ENCODE data around the gene DIAPH3. TPM values are rescaled to one million over a fixed set of nuclear protein-coding genes. Genes with fewer than 3 reads are reported as not detected.

DIAPH3 gene
- total RNA-seq, 4 donors from 2014 or later, result 0.20 to 0.30 TPM; not detected in 2

GRCh38 chr13:59625111-59625510 lies 538.6 kb downstream of the DIAPH3 start:
- TF ChIP-seq EP300 (IDR thresholded peaks at IDR 0.05) (no peak), CTCF (IDR thresholded peaks at IDR 0.05) (no peak), POLR2A (IDR thresholded peaks at IDR 0.05) (no peak)
- 91 to 96% methylated on average over 3 of the region's 3 CpGs for WGBS, 2 donors

DNA sequence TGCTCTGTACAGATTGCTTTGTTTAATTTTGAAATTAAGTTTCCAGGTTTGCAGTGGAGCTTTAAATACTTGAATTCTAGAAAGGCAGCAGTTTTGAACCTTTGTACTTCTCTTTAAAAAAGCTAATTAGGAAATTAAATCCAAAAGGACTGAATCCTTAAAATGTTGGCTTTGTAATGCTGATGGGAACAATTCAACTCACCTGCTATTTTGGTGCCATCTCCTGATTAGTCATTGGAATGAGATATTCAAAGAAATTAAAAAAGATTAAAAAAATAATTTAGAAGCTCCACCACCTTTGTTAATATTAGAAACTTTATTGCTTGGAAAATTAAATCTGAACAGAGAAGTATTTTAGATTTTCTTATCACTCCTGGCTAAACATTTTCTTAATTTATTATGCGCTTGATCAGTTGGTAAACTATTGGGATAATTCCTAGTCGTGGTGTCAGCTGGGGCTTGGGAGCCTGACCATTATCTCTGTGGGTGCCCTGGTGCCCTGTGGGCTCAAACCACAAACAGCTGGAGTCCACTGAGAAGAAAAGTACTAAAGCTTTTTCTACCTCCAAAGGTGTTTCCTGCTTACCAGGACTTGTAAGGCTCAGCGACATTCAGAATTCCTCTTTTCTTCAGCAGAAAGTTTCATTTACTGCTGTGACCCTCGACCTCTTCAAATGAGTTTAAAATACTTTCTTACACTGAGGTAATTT lies 540.4 kb downstream of the DIAPH3 start:
- DNase-seq (ENCODE audit: low spot score in 2 of 2), result no peak
- Histone ChIP-seq H3K9me3 (peaks cover 0 to 9% (median 0%) of the 10 kb centered on the region in 4 donors), H3K4me1 (no peaks in the 10 kb centered on the region), H3K27me3 (no peaks in the 10 kb centered on the region), H3K27ac (no peak overlapping the region), H3K4me3 (no peak overlapping the region), H3K36me3 (no peaks in the 10 kb centered on the region)
- TF ChIP-seq EP300 (IDR thresholded peaks at IDR 0.05) (no peak), CTCF (IDR thresholded peaks at IDR 0.05) (no peak)
- WGBS, 2 donors, result 52 to 64% methylated on average over 4 of the region's 4 CpGs

More at GRCh38 chr13:59625111-59625510, 538.6 kb downstream of the DIAPH3 start:
- Histone ChIP-seq H3K27me3 (no peaks in the 10 kb centered on the region), H3K36me3 (no peaks in the 10 kb centered on the region), H3K4me3 (no peak overlapping the region), H3K9me3 (no peaks in the 10 kb centered on the region), H3K4me1 (no peaks in the 10 kb centered on the region), H3K27ac (no peak overlapping the region)
- no peak for DNase-seq (ENCODE audit: low spot score in 2 of 2)

GRCh38 chr13:59621773-59622172 lies 542.0 kb downstream of the DIAPH3 start:
- Histone ChIP-seq H3K27ac (no peak overlapping the region), H3K4me1 (no peaks in the 10 kb centered on the region), H3K9me3 (peaks cover 0 to 18% (median 0%) of the 10 kb centered on the region in 4 donors), H3K27me3 (no peaks in the 10 kb centered on the region), H3K4me3 (no peak overlapping the region), H3K36me3 (no peaks in the 10 kb centered on the region)
- TF ChIP-seq POLR2A (IDR thresholded peaks at IDR 0.05), result no peak
- no peak for TF ChIP-seq EP300 (IDR thresholded peaks at IDR 0.05)
- no peak for TF ChIP-seq CTCF (IDR thresholded peaks at IDR 0.05)
- no peak for DNase-seq (ENCODE audit: low spot score in 2 of 2)

Small RNAs within 50 kb of the gene (small RNA-seq; reads per million reads assigned to genes)
- gene RN7SL375P (not detected), gene RNY4P28 (not detected)

Other genes with a start within 250 kb of the DIAPH3 start
- gene TDRD3, start 233.3 kb upstream of the DIAPH3 start, total RNA-seq, result 10 to 100 TPM; 31.2 to 38.5 (median 35.1) TPM